Measurements from ENCODE around the gene FLT1. TPM values are rescaled to one million over a fixed set of nuclear protein-coding genes. Genes with fewer than 3 reads are reported as not detected.
A peak's percentile ranks its signal among the peaks of the same experiment; 100 is the strongest.

Gene FLT1
- total RNA-seq, 2 experiments from 2014 or later = 21.7 to 27.4 TPM

DNA sequence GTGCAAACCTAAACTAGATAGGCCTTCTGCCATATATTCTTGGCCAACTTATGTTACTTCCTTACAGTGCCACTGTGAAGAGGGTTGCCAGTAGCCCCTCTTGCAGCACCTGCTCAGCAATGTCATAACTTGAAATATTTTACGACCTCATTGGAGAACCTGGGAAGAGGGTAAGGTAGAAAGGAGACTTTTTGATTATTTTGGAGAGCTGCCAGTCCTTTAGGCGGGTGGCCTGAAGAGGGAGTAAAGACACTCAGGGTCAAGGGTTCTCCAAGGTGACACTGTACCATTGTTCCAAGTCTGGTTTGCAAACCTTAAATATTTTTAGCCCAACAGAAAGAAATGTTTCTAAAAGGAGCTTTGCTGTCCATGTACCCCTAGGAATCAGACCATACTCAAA, 118.3 kb downstream of the FLT1 start:
- ChIA-PET CTCF (no interaction called here), POLR2A (no interaction called here)
- Mint-ChIP-seq H3K36me3 (ENCODE audit: low read depth) (peaks cover 1% of the 10 kb centered on the region), H3K27ac (no peak overlapping the region), H3K4me1 (no peaks in the 10 kb centered on the region), H3K27me3 (no peaks in the 10 kb centered on the region), H3K9me3 (ENCODE audit: low read depth) (no peaks in the 10 kb centered on the region), H3K4me3 (no peak overlapping the region)
- intact Hi-C loops (cut with DNase I, micrococcal nuclease) = no loop called here
- ATAC-seq (no peak), DNase-seq (no peak)

DNA sequence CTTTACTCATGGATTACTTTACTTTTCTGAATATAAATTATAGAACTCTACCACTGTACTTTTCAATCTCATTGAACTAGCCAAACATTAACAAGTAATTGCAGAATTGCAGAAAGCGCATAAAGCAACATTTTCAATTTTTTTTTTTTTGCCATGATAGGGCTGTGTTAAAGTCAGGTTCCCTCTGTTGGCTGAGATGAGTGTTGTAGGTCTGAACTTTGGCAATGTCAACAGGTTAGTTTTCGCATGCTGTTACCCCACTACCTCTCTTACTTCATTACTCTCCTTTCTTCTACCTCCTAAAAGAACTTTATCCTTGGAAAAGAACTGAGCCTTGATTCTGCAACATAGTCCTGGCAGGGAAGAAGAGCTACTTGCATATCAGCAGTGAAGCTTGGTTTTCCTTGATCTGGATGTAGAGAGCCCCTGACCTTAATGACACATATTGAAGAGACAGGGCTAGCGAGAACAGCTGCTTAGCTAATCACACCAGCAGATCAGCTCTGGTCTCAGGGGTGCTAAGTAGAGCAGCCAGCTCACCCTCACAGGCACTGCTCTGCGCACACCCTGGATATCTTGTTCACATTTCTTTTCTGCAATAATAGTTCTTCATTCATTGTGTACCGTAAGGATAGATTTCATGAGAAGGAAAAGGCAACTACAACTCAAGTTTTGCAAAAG, 119.5 kb downstream of the FLT1 start:
- ChIA-PET POLR2A (no interaction called here), CTCF (interaction anchor here (0.6 to 0.7 kb wide), 2 partner anchors 330 to 344 kb away, joined by 3 read pairs; no protein-coding TSS in a partner anchor)
- Mint-ChIP-seq H3K36me3 (ENCODE audit: low read depth) (peaks cover 1% of the 10 kb centered on the region), H3K27ac (no peak overlapping the region), H3K4me1 (no peaks in the 10 kb centered on the region), H3K4me3 (no peak overlapping the region), H3K9me3 (ENCODE audit: low read depth) (no peaks in the 10 kb centered on the region), H3K27me3 (no peaks in the 10 kb centered on the region)
- no peak for DNase-seq
- intact Hi-C loops (cut with DNase I, micrococcal nuclease) = no loop called here
- ATAC-seq = no peak

DNA sequence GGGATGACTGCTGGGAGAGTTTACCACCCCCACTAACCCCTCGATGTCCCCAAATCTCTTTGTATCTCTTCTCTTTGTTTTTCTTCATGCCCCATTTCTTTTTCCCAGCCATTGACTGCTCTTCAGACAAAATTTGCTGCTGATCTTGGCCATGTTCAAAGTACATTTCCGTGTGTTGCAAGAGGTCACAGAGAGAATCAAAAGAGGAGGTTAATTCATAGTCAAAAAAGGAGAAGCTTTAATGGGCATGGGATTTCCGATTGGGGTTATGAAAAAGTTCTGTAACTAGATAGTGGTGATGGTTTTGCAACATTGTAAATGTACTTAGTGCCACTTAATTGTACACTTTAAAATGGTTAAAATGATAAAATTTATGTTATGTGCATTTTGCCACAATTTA, 121.1 kb downstream of the FLT1 start:
- Mint-ChIP-seq H3K4me1 (no peaks in the 10 kb centered on the region), H3K36me3 (ENCODE audit: low read depth) (peaks cover 1% of the 10 kb centered on the region), H3K9me3 (ENCODE audit: low read depth) (no peaks in the 10 kb centered on the region), H3K27me3 (no peaks in the 10 kb centered on the region), H3K4me3 (no peak overlapping the region), H3K27ac (no peak overlapping the region)
- ATAC-seq (no peak), DNase-seq (no peak)
- ChIA-PET POLR2A (no interaction called here), CTCF (interaction anchor here (0.6 kb wide), 1 partner anchor 546 kb away, joined by 3 read pairs; no protein-coding TSS in a partner anchor)
- intact Hi-C loops (cut with DNase I, micrococcal nuclease) = no loop called here

GRCh38 chr13:28370448-28370847, 124.5 kb downstream of the FLT1 start:
- H3K4me1 Mint-ChIP-seq = no peaks in the 10 kb centered on the region
- CTCF ChIA-PET = no interaction called here
- H3K27me3 Mint-ChIP-seq = no peaks in the 10 kb centered on the region
- no peak overlapping the region for H3K27ac Mint-ChIP-seq
- POLR2A ChIA-PET = no interaction called here
- intact Hi-C loops (cut with DNase I, micrococcal nuclease) = no loop called here
- H3K36me3 Mint-ChIP-seq (ENCODE audit: low read depth) = peaks cover 4% of the 10 kb centered on the region
- H3K9me3 Mint-ChIP-seq (ENCODE audit: low read depth) = no peaks in the 10 kb centered on the region
- no peak overlapping the region for H3K4me3 Mint-ChIP-seq
- DNase-seq (no peak), ATAC-seq (no peak)

- Mint-ChIP-seq H3K36me3 (ENCODE audit: low read depth) (no peaks in the 10 kb centered on the region), H3K4me1 (peaks cover 27% of the 10 kb centered on the region), H3K9me3 (ENCODE audit: low read depth) (peaks cover 2% of the 10 kb centered on the region), H3K4me3 (no peak overlapping the region), H3K27ac (peak overlapping the region; percentile 13), H3K27me3 (no peaks in the 10 kb centered on the region)
- intact Hi-C loops (cut with DNase I, micrococcal nuclease) = no loop called here
- CTCF ChIA-PET = interaction anchor here (0.6 to 1.4 kb wide), 2 partner anchors 11 to 152 kb away, joined by 3 read pairs; no protein-coding TSS in a partner anchor
- DNase-seq = no peak
- POLR2A ChIA-PET = no interaction called here
- ATAC-seq = no peak
Measured at GRCh38 chr13:28358708-28359107, 136.2 kb downstream of the FLT1 start.

DNA sequence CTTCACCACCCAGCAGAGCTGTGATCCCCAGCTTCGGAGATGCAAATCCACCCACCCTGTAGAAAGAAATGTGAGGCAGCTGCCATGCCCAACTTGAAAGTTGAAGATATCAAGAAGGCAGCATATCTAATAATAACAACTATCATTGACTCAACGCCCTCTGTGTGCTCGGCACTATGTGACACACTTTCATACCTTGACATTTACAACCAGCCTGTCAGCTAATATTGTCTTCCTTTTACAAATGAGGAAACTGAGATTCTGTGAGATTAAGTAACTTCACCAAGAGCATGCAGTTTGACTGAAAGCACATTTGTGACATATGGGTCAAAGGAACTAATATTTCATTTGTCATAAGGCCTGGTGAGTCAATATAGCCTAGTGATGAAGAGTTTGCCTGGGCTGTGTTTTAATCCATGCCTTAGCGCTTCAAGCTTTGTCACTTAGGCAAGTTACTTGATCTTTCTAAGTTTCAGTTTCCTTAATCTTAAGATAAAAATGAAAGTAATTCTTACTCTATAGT, 137.0 kb downstream of the FLT1 start:
- ChIA-PET CTCF (interaction anchor here (1.2 to 1.4 kb wide), 2 partner anchors 10 to 42 kb away, joined by 3 read pairs; no protein-coding TSS in a partner anchor), POLR2A (no interaction called here)
- Mint-ChIP-seq H3K36me3 (ENCODE audit: low read depth) (no peaks in the 10 kb centered on the region), H3K4me1 (peaks cover 27% of the 10 kb centered on the region), H3K27me3 (no peaks in the 10 kb centered on the region), H3K27ac (peak overlapping the region; percentile 37), H3K4me3 (no peak overlapping the region), H3K9me3 (ENCODE audit: low read depth) (peaks cover 2% of the 10 kb centered on the region)
- intact Hi-C loops (cut with DNase I, micrococcal nuclease) = no loop called here
- peak; percentile 8 for DNase-seq
- peak; percentile 81 for ATAC-seq

GRCh38 chr13:28357247-28357825, 137.6 kb downstream of the FLT1 start:
- Mint-ChIP-seq H3K27ac (peak overlapping the region; percentile 35), H3K4me1 (peaks cover 27% of the 10 kb centered on the region), H3K27me3 (no peaks in the 10 kb centered on the region), H3K36me3 (ENCODE audit: low read depth) (no peaks in the 10 kb centered on the region), H3K9me3 (ENCODE audit: low read depth) (peaks cover 2% of the 10 kb centered on the region), H3K4me3 (no peak overlapping the region)
- no peak for ATAC-seq
- intact Hi-C loops (cut with DNase I, micrococcal nuclease) = no loop called here
- ChIA-PET CTCF (interaction anchor here (1.2 to 1.4 kb wide), 2 partner anchors 9 to 43 kb away, joined by 3 read pairs; no protein-coding TSS in a partner anchor), POLR2A (no interaction called here)
- no peak for DNase-seq

DNA sequence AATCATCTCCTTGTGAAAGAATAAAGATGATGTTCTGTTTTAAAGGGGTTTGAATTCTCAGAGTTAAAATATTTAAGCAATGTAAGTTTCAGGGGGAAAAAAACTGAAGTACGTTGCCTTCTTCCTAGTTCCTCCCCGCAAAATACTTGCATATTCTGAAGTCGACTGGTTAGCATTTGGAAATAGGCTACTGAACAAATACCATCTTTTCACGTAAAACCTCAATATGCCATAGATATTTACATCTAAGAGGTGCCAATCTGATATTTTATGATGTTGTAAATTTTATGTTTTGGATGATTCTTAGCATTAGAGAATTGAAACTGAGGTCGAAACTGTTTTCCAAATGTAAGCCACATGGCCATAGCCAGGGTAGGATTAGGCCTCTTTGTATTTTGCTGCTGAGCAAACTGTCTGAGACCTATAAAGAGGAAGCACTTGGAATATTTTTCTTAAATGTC, 138.3 kb downstream of the FLT1 start:
- intact Hi-C loops (cut with DNase I, micrococcal nuclease) = no loop called here
- peaks cover 27% of the 10 kb centered on the region for H3K4me1 Mint-ChIP-seq
- H3K27me3 Mint-ChIP-seq = no peaks in the 10 kb centered on the region
- peaks cover 2% of the 10 kb centered on the region for H3K9me3 Mint-ChIP-seq (ENCODE audit: low read depth)
- H3K27ac Mint-ChIP-seq = no peak overlapping the region
- ChIA-PET POLR2A (no interaction called here), CTCF (no interaction called here)
- DNase-seq (no peak), ATAC-seq (no peak)
- no peaks in the 10 kb centered on the region for H3K36me3 Mint-ChIP-seq (ENCODE audit: low read depth)
- no peak overlapping the region for H3K4me3 Mint-ChIP-seq

DNA sequence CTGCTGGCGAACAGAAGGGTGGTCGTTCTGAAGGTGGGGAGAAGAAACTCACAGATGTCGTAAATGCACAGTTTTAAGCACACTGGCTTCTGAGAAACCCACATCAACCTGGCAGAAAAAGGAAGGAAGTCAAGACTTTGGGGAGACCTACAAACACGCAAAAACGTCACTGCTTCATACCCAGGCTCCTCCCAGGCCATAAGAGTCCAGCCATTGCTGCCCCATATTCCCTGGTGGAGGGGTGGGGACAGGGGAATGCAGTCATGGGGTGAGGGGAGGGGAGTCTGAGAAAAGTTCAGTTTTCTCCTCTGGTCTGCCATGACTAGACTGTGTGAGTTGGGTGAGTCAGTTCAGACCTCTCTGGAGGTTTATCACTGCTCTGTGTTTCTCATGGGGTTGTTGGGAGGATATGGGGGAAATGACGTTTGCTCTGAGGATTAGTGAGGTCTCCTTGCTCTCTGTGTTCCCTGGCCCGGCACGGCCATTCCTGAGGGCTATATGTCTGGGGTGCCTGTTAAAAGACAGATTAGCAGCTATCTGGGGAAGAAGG, 139.0 kb downstream of the FLT1 start:
- peak; percentile 16 for DNase-seq
- peaks cover 27% of the 10 kb centered on the region for H3K4me1 Mint-ChIP-seq
- H3K27ac Mint-ChIP-seq = no peak overlapping the region
- ChIA-PET POLR2A (no interaction called here), CTCF (no interaction called here)
- intact Hi-C loops (cut with DNase I, micrococcal nuclease) = no loop called here
- no peak overlapping the region for H3K4me3 Mint-ChIP-seq
- no peaks in the 10 kb centered on the region for H3K27me3 Mint-ChIP-seq
- H3K9me3 Mint-ChIP-seq (ENCODE audit: low read depth) = peaks cover 2% of the 10 kb centered on the region
- peak; percentile 90 for ATAC-seq
- no peaks in the 10 kb centered on the region for H3K36me3 Mint-ChIP-seq (ENCODE audit: low read depth)

DNA sequence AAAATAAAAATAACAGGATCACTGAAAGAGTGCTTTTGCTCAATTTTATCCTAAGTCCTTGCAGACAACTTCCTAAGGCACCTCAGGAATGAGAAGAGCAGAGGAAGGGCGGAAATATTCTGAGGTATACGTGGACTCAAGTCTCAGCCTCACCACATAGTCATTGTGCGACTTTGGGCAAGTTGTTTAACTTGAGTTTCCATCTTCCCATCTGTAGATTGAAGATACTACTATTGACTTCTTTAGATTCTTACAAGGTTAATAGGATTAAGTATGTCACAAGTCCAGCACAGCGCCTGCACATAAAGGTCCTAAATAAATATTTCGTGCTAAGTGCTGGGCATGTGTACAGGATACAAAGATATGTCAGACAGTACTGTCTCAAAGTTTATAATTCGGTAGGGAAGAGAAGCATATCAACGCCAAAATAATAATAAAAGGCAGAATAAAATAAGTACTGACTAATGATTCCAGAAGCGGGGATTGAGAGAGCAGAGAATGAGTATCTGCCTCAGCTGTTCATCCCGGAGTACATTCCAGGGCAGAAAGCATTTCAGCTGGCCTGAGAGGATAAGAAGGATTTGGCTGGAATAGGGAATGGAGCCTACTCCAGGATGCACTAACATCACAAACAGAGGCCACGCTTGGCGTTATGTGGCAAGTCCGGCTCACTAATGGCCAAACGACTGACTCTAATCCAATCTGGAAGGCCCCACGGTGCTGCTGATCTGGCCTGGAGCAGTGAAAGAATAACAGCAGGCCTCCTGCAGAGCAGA, 139.7 kb downstream of the FLT1 start:
- peaks cover 2% of the 10 kb centered on the region for H3K9me3 Mint-ChIP-seq (ENCODE audit: low read depth)
- no peak overlapping the region for H3K4me3 Mint-ChIP-seq

GRCh38 chr13:28353679-28354078, 141.2 kb downstream of the FLT1 start:
- Mint-ChIP-seq H3K4me1 (peaks cover 26% of the 10 kb centered on the region), H3K27ac (no peak overlapping the region), H3K27me3 (no peaks in the 10 kb centered on the region), H3K36me3 (ENCODE audit: low read depth) (no peaks in the 10 kb centered on the region), H3K9me3 (ENCODE audit: low read depth) (peaks cover 1% of the 10 kb centered on the region), H3K4me3 (no peak overlapping the region)
- DNase-seq = no peak
- ChIA-PET CTCF (no interaction called here), POLR2A (no interaction called here)
- intact Hi-C loops (cut with DNase I, micrococcal nuclease) = no loop called here
- no peak for ATAC-seq

More for the DNA sequence above, 139.7 kb downstream of the FLT1 start:
- peaks cover 27% of the 10 kb centered on the region for H3K4me1 Mint-ChIP-seq
- no peak overlapping the region for H3K27ac Mint-ChIP-seq
- no peak for DNase-seq
- no peak for ATAC-seq
- ChIA-PET CTCF (no interaction called here), POLR2A (no interaction called here)
- H3K27me3 Mint-ChIP-seq = no peaks in the 10 kb centered on the region
- intact Hi-C loops (cut with DNase I, micrococcal nuclease) = no loop called here
- H3K36me3 Mint-ChIP-seq (ENCODE audit: low read depth) = no peaks in the 10 kb centered on the region

Data from activated CD4-positive, alpha-beta T cell treated with anti-CD3 and anti-CD28 coated beads for 36 hours (primary cell).